Measurements from ENCODE around the gene THSD4. TPM values are rescaled to one million over a fixed set of nuclear protein-coding genes. Genes with fewer than 3 reads are reported as not detected.
"Not testable (repeated sequence)": the region's sequence is repeated elsewhere in the genome, so short reads cannot be mapped to it uniquely, and the experiment has no call there.

THSD4 gene
- polyA plus RNA-seq, 3 donors: 29.8 to 31.9 (median 30.7) TPM

GRCh38 chr15:71348597-71348996, 233.3 kb downstream of the THSD4 start:
- no peak for DNase-seq

DNA sequence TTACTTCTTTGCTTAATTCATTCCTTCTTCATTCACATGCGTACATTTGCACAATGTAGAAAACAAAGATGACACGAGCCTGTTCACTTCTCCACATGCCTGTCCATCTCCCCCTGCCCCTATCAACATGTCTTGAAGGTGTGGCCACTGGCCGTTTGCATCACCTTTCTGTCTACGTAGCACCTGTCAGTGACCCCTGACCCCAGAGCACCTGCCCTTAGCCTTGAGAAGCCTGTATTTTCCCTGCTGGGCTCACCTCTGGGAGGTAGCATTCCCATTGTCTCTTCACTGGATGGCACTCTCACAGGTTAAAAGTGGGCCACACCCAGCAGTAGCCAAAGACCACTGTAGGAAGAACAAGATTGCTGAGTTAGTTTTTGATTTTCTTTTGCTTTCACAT, 234.1 kb downstream of the THSD4 start:
- DNase-seq: no peak

DNA sequence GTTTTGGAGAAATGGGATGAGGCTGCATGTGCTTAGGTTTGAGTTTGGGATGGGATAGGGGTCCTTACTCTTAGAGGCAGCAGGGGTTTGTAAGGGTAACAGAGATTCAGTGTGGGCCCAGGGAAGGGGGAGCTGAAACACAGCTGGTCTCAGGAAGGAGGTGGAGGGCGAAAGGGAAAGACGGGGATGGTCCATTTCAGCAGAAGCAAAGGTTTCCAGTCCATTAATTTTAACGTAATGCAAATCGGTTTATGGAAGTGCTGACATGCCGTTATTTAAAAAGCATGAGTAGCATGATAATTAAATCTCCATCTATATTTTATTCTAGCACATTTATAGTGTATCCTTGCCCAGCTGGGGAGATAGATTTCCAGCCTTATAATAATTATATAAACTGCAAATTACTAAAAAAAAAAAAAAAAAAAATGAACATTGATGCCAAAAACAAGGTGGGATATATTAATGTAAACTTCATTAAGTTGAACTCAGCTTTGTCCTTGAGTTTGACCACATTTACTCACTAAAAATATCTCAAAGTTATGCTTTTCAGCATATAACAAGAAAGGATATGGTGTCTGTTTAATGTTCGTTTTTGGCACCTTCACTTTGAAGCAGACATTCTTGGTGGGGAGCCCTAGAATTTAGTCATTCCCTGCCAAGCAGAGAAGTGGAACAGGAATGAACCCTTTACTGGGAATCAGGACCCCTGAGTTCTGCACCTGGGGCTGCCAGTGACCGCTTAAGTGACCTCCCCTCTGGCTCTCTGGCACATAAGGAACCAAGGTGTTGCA, 234.7 kb downstream of the THSD4 start:
- no peak for DNase-seq

GRCh38 chr15:71350622-71351378, 235.5 kb downstream of the THSD4 start:
- DNase-seq: no peak

- no peak for DNase-seq
Observed at GRCh38 chr15:71352125-71352524, 236.9 kb downstream of the THSD4 start.

GRCh38 chr15:71352765-71353164, 237.5 kb downstream of the THSD4 start:
- DNase-seq: no peak

DNA sequence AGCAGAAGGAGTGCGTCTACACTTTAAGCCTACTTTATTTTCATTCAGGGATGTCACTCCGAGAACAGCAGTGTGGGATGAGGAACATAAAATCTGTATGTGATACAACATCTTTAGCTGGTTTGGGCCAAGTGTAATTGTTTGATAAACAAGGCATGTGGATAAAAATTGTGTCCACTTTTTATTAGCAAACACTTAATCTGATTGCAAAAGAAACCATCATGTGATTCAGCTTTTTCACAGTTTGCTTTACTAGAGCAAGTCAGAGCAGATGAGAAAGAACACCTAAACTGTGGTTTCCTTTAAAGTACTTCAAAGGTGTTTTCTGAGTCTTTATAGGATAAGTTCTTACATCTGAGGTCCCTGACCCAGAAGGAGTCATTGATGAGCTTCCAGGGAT, 237.9 kb downstream of the THSD4 start:
- no peak for DNase-seq

DNA sequence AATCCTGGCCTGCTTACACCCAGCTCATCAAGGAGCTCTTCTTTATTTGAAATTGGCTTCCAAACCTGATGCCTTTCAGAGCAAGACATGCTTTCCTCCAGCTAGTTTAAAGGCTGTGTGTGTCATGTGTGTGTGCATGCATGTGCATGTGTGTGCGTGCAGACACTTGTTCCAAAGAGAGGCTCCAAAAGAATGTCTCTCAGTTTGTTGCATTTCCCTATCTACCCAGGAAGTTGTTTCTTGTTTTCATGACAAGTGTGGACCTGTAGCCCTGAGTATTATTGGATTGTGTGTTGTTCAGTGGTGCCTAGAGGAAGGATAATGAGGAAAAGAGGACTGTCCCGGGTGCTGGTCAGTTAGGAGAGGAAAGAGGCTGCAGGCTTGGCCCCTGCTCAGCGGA, 240.0 kb downstream of the THSD4 start:
- no peak for DNase-seq

- DNase-seq: no peak
Observed at GRCh38 chr15:71357321-71357732, 242.1 kb downstream of the THSD4 start.

DNA sequence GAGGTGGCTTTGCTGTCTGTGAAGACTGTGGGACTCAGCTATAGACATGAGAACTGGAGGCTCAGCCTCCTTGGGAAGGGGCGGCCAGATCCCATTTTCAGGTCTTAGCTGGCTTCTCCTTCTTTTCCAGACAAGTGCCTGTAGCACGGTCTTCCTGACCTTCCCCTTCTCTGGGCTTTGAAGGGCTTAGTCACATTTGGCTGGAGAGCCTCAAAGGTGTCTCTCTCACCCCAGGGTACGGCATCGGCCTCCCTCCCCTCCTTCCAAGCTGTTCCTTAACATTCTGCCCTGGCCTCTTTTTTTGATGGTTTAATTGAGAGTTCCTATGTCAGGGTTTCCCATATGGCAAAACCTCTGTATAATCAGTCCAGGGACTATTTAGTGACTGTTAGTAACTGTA, 242.7 kb downstream of the THSD4 start:
- DNase-seq: no peak

GRCh38 chr15:71359246-71359645, 244.0 kb downstream of the THSD4 start:
- no peak for DNase-seq

DNA sequence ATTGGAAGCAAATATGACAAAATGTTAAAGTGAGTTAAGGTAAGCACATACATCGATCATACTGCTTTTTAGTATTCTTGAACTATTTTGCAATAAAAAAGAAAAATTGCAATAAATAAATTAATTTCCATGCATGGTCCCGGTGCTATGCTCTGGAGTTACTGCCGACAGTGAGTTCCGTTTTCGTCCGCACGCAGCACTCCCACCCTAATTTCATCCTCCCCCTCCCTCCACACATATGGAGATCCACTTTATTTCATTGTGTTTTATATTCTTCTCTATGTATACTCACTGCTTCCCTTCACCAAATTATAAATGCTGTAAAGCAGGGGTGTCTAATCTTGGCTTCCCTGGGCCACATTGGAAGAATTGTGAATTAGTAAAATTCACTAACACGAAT, 247.3 kb downstream of the THSD4 start:
- no peak for DNase-seq

DNA sequence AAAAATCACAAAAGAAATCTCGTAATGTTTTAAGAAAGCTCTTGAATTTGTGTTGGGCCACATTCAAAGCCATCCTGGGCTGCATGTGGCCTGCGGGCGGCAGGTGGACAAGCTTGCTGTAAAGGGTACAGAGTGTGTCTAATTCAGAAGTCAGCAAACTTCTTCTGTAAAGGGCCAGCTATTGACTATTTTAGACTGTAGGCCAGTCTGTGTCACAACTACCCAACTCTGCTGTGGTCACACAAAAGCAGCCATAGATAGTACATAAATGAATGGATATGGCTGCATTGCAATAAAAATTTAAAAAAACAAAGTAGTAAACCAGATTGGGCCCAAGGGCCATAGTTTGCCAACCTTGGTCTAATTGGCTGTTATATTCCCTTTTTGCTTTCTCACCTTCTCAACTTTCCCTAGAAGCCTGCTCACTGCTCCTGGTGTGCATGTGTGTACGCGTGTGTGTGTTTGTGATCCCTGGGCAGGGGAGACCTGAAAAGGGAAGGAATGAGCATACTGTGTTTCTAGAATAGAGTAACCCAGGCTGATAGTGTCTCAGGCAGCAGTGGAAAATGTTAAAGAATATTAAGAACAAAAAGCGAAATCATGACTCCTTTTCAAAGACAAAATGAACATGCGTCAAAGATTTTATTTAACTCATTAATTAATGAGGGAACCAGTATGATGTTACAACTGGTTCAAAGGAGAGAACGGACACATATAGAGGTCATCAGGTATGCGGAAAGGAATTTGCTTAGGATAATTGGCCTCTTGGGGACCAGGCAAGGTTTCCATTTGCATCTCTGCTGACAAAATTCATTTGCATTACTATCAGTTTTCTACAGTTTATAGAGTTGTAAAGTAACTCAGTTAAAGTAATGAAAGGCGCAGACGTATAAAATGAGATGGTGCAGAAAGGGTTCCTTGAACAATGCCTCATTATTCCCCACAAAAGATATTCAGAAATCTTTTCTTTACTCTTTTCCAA, 248.0 kb downstream of the THSD4 start:
- DNase-seq: no peak

DNA sequence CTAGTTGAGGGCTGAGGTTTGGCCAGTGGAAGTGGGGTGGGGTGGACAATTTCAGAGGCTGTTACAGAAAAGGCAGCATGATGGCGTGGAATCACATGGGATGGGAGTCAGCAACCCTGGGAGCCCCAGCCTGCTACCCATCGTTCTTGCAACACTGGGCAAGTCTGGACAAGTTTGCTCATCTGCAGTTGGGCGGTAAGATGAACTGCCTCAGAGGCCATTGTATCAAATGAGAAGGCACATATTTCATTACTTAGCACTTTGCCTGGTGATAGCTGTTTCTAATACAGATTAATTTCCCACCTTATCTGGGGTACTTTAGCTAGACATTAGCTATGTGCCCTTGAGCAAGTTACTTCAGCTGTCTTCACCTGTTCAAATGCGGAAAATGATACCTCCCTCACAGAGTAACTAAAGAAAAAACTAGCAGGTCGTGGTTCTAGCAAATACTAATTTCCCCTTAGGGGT, 248.9 kb downstream of the THSD4 start:
- no peak for DNase-seq

DNA sequence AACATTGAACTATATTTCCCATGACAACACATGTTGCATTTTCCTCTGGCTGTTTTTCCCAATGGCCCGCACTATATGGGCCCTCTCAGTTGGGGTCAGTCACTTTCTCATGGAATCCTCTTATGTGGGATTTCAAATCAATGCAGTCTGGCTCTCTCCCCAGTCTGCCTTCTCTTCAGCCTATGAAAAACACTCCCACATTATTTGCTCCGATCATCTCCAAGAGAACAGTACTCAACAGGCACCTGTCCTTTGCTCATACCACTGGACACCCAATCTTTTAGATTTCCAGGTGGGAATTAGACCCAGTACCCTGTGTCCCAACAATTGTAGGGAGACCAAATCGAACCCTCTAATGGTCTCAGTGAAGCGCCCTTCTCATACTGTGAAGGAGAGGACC, 251.3 kb downstream of the THSD4 start:
- no peak for DNase-seq

DNA sequence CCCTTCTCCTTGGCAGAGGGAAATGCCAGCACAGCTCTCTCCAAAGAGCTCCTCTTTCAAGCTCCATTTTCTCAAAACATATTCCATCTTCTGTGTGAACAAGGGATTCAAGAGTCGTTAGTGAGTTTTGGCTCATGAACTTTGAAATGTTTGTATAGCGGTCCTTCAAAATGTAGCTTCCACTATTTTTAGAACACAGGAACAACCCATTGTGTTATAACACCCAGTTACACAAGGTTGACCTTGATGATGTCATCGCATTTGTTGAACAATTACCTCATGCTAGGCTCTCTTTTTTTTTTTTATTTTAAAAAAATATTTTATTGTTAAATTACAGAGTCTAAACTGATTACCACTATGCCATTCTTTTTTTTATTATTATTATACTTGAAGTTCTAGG, 251.7 kb downstream of the THSD4 start:
- no peak for DNase-seq

DNA sequence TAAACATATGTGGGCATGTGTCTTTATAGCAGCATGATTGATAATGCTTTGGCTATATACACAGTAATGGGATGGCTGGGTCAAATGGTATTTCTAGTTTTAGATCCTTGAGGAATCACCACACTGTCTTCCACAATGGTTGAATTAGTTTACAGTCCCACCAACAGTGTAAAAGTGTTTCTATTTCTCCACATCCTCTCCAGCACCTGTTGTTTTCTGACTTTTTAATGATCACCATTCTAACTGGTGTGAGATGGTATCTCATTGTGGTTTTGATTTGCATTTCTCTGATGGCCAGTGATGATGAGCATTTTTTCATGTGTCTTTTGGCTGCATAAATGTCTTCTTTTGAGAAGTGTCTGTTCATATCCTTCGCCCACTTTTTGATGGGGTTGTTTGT, 252.5 kb downstream of the THSD4 start:
- DNase-seq: not testable (repeated sequence)

DNA sequence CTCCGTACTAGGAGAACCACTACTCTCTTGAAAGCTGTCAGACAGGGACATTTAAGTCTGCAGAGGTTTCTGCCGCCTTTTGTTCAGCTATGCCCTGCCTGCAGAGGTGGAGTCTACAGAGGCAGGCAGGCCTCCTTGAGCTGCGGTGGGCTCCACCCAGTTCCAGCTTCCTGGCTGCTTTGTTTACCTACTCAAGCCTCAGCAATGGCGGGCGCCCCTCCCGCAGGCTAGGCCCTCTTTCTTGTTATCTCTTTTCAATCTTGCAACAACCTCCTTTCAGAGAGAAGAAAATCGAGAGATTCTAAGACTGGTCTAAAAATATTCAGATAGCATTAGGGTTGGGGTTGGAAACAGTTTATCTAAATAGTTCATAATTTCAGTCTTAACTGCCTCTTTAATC, 257.5 kb downstream of the THSD4 start:
- not testable (repeated sequence) for DNase-seq

- DNase-seq: no peak
Observed at GRCh38 chr15:71373917-71374316, 258.6 kb downstream of the THSD4 start.

- DNase-seq: no peak
Observed at GRCh38 chr15:71374607-71375352, 259.5 kb downstream of the THSD4 start.

- no peak for DNase-seq
Observed at GRCh38 chr15:71375934-71376333, 260.7 kb downstream of the THSD4 start.
